ENCODE results near the gene SNX1. TPM values are rescaled to one million over a fixed set of nuclear protein-coding genes. Genes with fewer than 3 reads are reported as not detected.

The SNX1 gene
- total RNA-seq, 2 experiments from 2014 or later = 30.1 to 129 TPM

DNA sequence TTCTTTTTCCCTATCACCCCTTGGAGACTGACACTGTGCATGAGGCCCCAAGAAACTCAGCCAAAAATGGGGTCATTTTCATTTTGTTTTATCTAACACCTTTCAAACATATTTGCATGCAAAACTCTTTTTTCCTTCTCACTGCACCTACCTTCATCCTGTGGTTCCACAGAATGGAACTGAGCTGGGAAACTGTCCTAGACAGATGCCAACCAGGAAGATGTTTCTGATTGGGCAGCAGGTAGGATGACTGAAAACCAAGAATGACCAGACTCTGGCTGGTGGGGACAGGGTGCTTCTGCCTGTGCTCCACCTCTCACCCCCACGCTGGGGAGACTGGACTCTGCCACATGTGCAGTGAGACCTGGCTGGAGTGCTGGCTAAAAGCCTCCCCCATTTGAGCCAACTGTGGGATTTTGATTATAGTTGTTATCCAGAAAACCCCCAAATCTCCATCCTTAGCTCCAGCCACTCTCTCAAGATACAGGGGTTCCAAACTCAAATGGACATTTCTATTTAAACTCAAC lies 61.9 kb downstream of the SNX1 start:
- Histone ChIP-seq H4K20me1 (ENCODE audit: insufficient read depth, low read length) (0 out of 2 replicates have a peak, but pooled peaks cover 8% of the 10 kb centered on the region), H2AFZ (ENCODE audit: low read length) (no peak overlapping the region), H3K79me2 (ENCODE audit: insufficient read depth, low read depth, low read length) (peaks cover 47% of the 10 kb centered on the region), H3K4me2 (ENCODE audit: low read length) (no peak overlapping the region), H3K9me2 (ENCODE audit: insufficient read depth, low read length) (no peaks in the 10 kb centered on the region), H3K4me3 (ENCODE audit: low read depth, low read length, poor library complexity, severe bottlenecking) (no peak overlapping the region), H3K9me3 (ENCODE audit: low read length) (no peaks in the 10 kb centered on the region), H3K4me1 (ENCODE audit: insufficient read depth, low read length, poor library complexity, severe bottlenecking) (peaks cover 41% of the 10 kb centered on the region), H3K27ac (ENCODE audit: low read depth, low read length, poor library complexity, severe bottlenecking) (no peak overlapping the region), H3K36me3 (ENCODE audit: insufficient read depth, low read length) (peaks cover 78% of the 10 kb centered on the region)
- intact Hi-C loops (cut with micrococcal nuclease; ENCODE audit: unreplicated experiment) = no loop called here
- CTCF ChIA-PET (ENCODE audit: unreplicated experiment) = no interaction called here
- no TSS peak for BruUV-seq (replicated peaks)
- no peak for TF ChIP-seq EZH2phosphoT487 (IDR thresholded peaks at IDR 0.05; ENCODE audit: borderline replicate concordance, low read depth, low read length)
- TF ChIP-seq, protein P1, sequence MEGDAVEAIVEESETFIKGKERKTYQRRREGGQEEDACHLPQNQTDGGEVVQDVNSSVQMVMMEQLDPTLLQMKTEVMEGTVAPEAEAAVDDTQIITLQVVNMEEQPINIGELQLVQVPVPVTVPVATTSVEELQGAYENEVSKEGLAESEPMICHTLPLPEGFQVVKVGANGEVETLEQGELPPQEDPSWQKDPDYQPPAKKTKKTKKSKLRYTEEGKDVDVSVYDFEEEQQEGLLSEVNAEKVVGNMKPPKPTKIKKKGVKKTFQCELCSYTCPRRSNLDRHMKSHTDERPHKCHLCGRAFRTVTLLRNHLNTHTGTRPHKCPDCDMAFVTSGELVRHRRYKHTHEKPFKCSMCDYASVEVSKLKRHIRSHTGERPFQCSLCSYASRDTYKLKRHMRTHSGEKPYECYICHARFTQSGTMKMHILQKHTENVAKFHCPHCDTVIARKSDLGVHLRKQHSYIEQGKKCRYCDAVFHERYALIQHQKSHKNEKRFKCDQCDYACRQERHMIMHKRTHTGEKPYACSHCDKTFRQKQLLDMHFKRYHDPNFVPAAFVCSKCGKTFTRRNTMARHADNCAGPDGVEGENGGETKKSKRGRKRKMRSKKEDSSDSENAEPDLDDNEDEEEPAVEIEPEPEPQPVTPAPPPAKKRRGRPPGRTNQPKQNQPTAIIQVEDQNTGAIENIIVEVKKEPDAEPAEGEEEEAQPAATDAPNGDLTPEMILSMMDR (conservative IDR thresholded peaks at IDR 0.05; ENCODE audit: low read length) = no peak
- POLR2A ChIA-PET = interaction anchor here (0.6 kb wide), 1 partner anchor 463 kb away, joined by 3 read pairs; no protein-coding TSS in a partner anchor
- DNase-seq (ENCODE audit: low spot score) = no peak

DNA sequence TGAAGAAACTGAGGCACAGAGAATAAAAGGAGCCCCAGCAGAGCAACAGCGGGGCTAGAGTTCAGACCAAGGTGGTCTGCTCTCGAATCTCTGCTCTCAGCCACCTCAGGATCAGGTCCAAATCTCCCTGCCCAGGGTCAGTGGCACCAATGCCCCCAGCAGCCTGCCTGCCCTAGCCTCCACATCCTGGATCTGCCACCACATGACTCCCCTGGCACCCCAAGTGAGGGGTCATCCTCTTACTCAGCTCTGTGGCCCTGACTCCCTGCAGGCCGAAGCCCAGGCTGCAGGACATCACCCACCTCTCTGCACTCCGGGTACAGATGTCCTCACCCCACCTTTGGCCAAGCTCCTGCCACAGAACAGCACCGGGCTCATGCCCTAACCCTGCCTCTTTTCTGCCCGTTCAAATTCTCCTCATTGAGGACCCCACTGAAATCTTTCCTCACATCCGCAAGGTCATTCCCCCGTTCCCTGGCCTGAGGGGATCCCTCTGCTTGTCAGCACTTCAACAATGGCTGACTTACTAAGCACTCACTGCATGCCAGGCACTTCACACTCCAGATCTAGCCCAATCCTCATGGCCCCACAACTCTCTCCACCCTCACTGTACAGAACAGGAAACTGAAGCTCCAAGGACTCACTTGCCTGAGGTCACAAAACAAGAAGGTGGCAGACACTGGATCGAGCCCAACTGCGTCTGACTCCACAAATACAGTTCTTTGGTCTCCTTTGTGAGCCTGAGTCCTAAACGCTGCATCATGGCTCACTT lies 62.8 kb downstream of the SNX1 start:
- DNase-seq (ENCODE audit: low spot score) = no peak
- Histone ChIP-seq H3K79me2 (ENCODE audit: insufficient read depth, low read depth, low read length) (peaks cover 46% of the 10 kb centered on the region), H3K9me3 (ENCODE audit: low read length) (no peaks in the 10 kb centered on the region), H3K4me3 (ENCODE audit: low read depth, low read length, poor library complexity, severe bottlenecking) (no peak overlapping the region), H4K20me1 (ENCODE audit: insufficient read depth, low read length) (0 out of 2 replicates have a peak, but pooled peaks cover 8% of the 10 kb centered on the region), H3K4me2 (ENCODE audit: low read length) (peak overlapping the region; percentile 19; the same call in 1 of the 2 replicates), H3K36me3 (ENCODE audit: insufficient read depth, low read length) (peaks cover 75% of the 10 kb centered on the region), H3K4me1 (ENCODE audit: insufficient read depth, low read length, poor library complexity, severe bottlenecking) (peaks cover 44% of the 10 kb centered on the region), H3K27ac (ENCODE audit: low read depth, low read length, poor library complexity, severe bottlenecking) (no peak overlapping the region), H3K9me2 (ENCODE audit: insufficient read depth, low read length) (no peaks in the 10 kb centered on the region), H2AFZ (ENCODE audit: low read length) (no peak overlapping the region)
- ChIA-PET CTCF (ENCODE audit: unreplicated experiment) (no interaction called here), POLR2A (no interaction called here)
- intact Hi-C loops (cut with micrococcal nuclease; ENCODE audit: unreplicated experiment) = no loop called here
- no TSS peak for BruUV-seq (replicated peaks)
- TF ChIP-seq EZH2phosphoT487 (IDR thresholded peaks at IDR 0.05; ENCODE audit: borderline replicate concordance, low read depth, low read length) = no peak

DNA sequence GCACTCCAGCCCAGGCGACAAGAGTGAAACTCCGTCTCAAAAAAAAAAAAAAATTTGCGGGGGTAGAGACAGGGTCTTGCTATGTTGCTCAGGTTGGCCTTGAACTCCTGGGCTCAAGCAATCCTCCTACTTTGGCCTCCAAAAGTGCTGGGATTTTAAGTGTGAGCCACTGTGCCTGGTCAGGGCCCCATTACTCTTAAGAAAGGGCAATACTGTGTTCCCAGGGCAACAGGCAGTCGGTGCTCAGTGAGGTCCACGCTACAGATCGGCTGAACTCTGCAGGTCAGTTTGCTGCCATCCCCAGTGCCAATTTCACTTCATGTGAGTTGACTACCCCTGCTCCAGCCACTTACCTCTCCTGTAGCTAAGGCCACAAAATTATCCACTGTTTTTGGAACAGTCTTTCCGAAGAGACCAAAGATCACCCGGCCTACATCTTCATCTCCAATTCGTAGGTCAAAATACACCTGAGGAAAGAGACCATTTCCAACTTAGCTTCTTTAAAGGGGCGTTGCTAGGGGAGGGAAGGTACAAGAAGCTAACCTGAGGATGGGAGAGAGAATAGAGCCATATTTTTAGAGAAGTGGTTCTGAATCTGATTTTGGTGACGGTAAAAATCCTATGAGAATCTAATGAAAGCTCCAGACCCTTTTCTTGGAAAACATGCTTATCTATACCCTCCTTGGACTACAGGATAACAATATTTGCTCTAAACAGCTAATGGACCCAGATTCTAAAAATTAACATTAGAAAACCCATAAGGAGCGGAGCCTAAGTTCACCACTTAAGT lies 66.1 kb downstream of the SNX1 start:
- H3K4me3 ChIP-seq (ENCODE audit: low read depth, low read length, poor library complexity, severe bottlenecking) = peak overlapping the region; percentile 86
- H2AFZ ChIP-seq (ENCODE audit: low read length) = no peak overlapping the region
- H3K9me3 ChIP-seq (ENCODE audit: low read length) = no peaks in the 10 kb centered on the region
- CTCF ChIA-PET (ENCODE audit: unreplicated experiment) = interaction anchor here (1.2 kb wide), 1 partner anchor 9 kb away, joined by 3 read pairs; no protein-coding TSS in a partner anchor
- H3K36me3 ChIP-seq (ENCODE audit: insufficient read depth, low read length) = peaks cover 44% of the 10 kb centered on the region
- BruUV-seq (replicated peaks) = TSS peak; percentile 90
- H3K27ac ChIP-seq (ENCODE audit: low read depth, low read length, poor library complexity, severe bottlenecking) = peak overlapping the region; percentile 45
- intact Hi-C loops (cut with micrococcal nuclease; ENCODE audit: unreplicated experiment) = loop anchor here (2.0 to 5.0 kb wide), 2 partner anchors 195 to 225 kb away; partner anchors contain the start of genes CSNK1G1 and TRIP4
- H3K4me1 ChIP-seq (ENCODE audit: insufficient read depth, low read length, poor library complexity, severe bottlenecking) = peaks cover 37% of the 10 kb centered on the region
- peak overlapping the region; percentile 74 for H3K4me2 ChIP-seq (ENCODE audit: low read length)
- DNase-seq (ENCODE audit: low spot score) = peak; percentile 29
- H3K79me2 ChIP-seq (ENCODE audit: insufficient read depth, low read depth, low read length) = peaks cover 27% of the 10 kb centered on the region
- H4K20me1 ChIP-seq (ENCODE audit: insufficient read depth, low read length) = 0 out of 2 replicates have a peak, but pooled peaks cover 4% of the 10 kb centered on the region
- POLR2A ChIA-PET = interaction anchor here (1.0 to 2.0 kb wide), 2 partner anchors 12 to 51 kb away, joined by 3 to 14 read pairs; no protein-coding TSS in a partner anchor
- H3K9me2 ChIP-seq (ENCODE audit: insufficient read depth, low read length) = no peaks in the 10 kb centered on the region
- TF ChIP-seq, protein P1 (conservative IDR thresholded peaks at IDR 0.05; ENCODE audit: low read length) = no peak
- TF ChIP-seq EZH2phosphoT487 (IDR thresholded peaks at IDR 0.05; ENCODE audit: borderline replicate concordance, low read depth, low read length) = no peak

Data from OCI-LY7 (cell line).